ENCODE results near the gene CXCL16. TPM values are rescaled to one million over a fixed set of nuclear protein-coding genes. Genes with fewer than 3 reads are reported as not detected.

The CXCL16 gene
- 0.37 and 0.89 TPM in 2 replicates for total RNA-seq

GRCh38 chr17:4739122-4740024 lies at the start of gene CXCL16, which contains the start of gene ZMYND15:
Gene CXCL16, minus strand, starts transcription at chr17:4739928. Its CDS starts 589 bp downstream, at chr17:4739339.
Gene ZMYND15, plus strand, starts transcription at chr17:4739833. Its CDS starts 716 bp downstream, at chr17:4740549.

GRCh38 chr17:4788807-4789700 lies 49.3 kb upstream of the CXCL16 start, which contains the start of gene GLTPD2:
Gene GLTPD2, plus strand, starts transcription at chr17:4788964. Its CDS starts 48 bp downstream, at chr17:4789012.

GRCh38 chr17:4786106-4786511 lies 46.4 kb upstream of the CXCL16 start, which contains the start of gene VMO1:
Gene VMO1, minus strand, starts transcription at chr17:4786364. Its CDS starts 12 bp downstream, at chr17:4786352.

DNA sequence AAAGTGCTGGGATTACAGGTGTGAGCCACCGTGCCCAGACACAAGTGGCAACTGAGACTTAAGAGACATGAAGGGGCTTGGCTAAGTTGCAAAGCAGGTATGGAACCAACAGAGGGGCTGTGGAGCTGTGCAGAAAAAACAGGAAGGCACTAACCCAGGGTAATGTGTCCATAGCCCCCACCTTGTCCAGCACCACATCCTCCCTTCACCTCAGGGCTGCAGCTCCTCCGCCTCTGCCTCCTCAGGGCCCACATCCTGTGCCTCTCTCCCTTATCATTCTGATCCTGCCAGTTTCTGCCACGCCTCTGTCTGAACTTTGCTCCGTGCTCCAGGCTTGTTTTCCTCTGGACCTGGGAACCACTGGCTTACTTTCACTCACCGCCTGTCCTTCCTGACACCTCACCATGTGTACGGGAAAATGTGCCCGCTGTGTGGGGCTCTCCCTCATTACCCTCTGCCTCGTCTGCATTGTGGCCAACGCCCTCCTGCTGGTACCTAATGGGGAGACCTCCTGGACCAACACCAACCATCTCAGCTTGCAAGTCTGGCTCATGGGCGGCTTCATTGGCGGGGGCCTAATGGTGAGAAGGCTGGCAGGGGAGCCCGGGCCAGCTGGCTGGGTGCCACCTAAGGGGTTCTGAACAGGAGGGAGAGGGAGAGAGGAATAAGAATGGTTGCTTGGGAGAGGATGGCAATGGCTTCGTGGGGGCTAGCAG lies 31.9 kb upstream of the CXCL16 start, which contains the start of gene TM4SF5:
TM4SF5 (plus strand) TSS at position 368 of the 716 bp plus-strand sequence; CDS start at position 405, 37 bp downstream.

DNA sequence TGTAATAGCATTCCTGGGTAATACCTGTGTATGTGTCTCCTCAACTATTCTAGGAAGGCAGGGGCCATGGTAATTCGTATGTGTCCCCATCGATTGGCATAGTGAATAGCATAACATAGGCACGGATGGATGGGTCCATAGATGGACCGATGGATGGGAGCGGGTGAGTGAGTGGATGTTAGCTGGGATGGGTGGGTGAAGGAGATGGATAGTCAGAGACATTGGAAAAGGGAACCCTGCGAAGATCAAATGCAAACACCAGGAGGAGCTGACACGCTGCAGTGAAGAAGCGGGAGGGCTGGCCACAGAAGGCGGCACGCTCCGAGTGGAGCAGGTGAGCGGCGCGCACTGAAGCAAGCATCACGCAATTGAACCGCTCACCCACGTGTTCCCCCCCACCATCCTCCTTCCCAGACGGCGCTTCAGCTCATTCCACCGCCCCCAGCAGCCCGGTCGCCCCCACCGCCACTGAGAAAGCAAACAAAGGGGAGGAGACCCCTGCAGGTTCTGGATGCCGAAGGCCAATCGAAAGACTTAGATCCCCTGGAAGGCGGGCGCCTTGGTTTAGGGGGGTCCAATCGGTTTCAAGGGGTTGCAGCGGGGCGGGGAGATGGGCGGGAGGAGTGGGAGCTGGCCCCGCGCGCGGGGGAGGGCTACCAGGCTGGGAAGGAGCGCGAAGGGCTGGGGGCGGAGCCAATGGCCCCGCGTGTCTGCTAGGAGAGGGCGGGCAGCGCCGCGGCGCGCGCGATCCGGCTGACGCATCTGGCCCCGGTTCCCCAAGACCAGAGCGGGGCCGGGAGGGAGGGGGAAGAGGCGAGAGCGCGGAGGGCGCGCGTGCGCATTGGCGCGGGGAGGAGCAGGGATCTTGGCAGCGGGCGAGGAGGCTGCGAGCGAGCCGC lies 29.7 kb downstream of the CXCL16 start, which contains the start of gene ARRB2:
ARRB2 (plus strand) TSS at position 839 of the 899 bp plus-strand sequence. CDS start 90 bp downstream, outside the sequence.

Other genes with a start within 250 kb of the CXCL16 start
- 0.37 and 0.89 TPM in 2 replicates for gene SPNS2, start 241.0 kb downstream of the CXCL16 start, total RNA-seq
- 50.8 and 86.9 TPM in 2 replicates for gene MYBBP1A, start 184.5 kb downstream of the CXCL16 start, total RNA-seq
- gene GGT6, start 179.4 kb downstream of the CXCL16 start, total RNA-seq = not detected in 2 replicates
- gene SMTNL2, start 155.4 kb downstream of the CXCL16 start, total RNA-seq = under 0.01 TPM in 1 of 2 replicates, not detected in the other
- not detected in 2 replicates for gene ALOX15, start 98.2 kb downstream of the CXCL16 start, total RNA-seq
- gene PELP1, start 35.8 kb downstream of the CXCL16 start, total RNA-seq = 33.6 and 85.3 TPM in 2 replicates
- gene ARRB2, start 29.3 kb downstream of the CXCL16 start, total RNA-seq = 2.1 and 2.5 TPM in 2 replicates
- gene MED11, start 8.5 kb downstream of the CXCL16 start, total RNA-seq = 8.3 and 13.4 TPM in 2 replicates
- gene ZMYND15, start 95 bp downstream of the CXCL16 start, total RNA-seq = not detected in 2 replicates
- gene TM4SF5, start 32.0 kb upstream of the CXCL16 start, total RNA-seq = not detected in 2 replicates
- 1.5 TPM in 1 of 2 replicates, not detected in the other for gene VMO1, start 46.4 kb upstream of the CXCL16 start, total RNA-seq
- gene GLTPD2, start 49.0 kb upstream of the CXCL16 start, total RNA-seq = not detected in 2 replicates
- 92.0 and 129 TPM in 2 replicates for gene PSMB6, start 56.2 kb upstream of the CXCL16 start, total RNA-seq
- gene PLD2, start 67.2 kb upstream of the CXCL16 start, total RNA-seq = 10.1 and 20.7 TPM in 2 replicates
- 30.9 and 68.0 TPM in 2 replicates for gene MINK1, start 93.4 kb upstream of the CXCL16 start, total RNA-seq
- gene C17orf107, start 159.6 kb upstream of the CXCL16 start, total RNA-seq = 6.8 and 7.8 TPM in 2 replicates
- 0.23 and 0.30 TPM in 2 replicates for gene CHRNE, start 163.2 kb upstream of the CXCL16 start, total RNA-seq
- gene GP1BA, start 192.3 kb upstream of the CXCL16 start, total RNA-seq = not detected in 2 replicates
- 54.8 and 63.0 TPM in 2 replicates for gene SLC25A11, start 200.1 kb upstream of the CXCL16 start, total RNA-seq
- gene RNF167, start 200.3 kb upstream of the CXCL16 start, total RNA-seq = 16.9 and 20.9 TPM in 2 replicates
- gene PFN1, start 208.6 kb upstream of the CXCL16 start, total RNA-seq = 673 and 683 TPM in 2 replicates
- 4.9 and 5.0 TPM in 2 replicates for gene ENO3, start 211.2 kb upstream of the CXCL16 start, total RNA-seq
- 45.8 and 52.9 TPM in 2 replicates for gene SPAG7, start 227.9 kb upstream of the CXCL16 start, total RNA-seq
- 7.1 and 13.0 TPM in 2 replicates for gene CAMTA2, start 247.7 kb upstream of the CXCL16 start, total RNA-seq